HepG2 (cell line): Measurements from ENCODE around the gene COL5A2.

Source experiments
- EZH2 ChIP-seq: conservative IDR thresholded peaks from 2 replicates; pipeline ENCODE4 v1.6.1; 2012; ENCODE audit warnings: mild to moderate bottlenecking, low read depth, low read length, moderate library complexity
- MZF1 ChIP-seq: sonication (generic); formaldehyde crosslinking; IDR thresholded peaks from 2 replicates; pipeline ENCODE4 v1.8.1; 2023; ENCODE audit warnings: mild to moderate bottlenecking, missing genetic modification reagents, borderline replicate concordance
- PHB2 ChIP-seq: fragments of 450-650 bp; IDR thresholded peaks from 2 replicates; pipeline ENCODE4 v1.6.1; 2018; ENCODE audit not compliant: partially characterized antibody
- ZKSCAN1 ChIP-seq: fragments of 150-350 bp; IDR thresholded peaks from 2 replicates; pipeline ENCODE4 v1.6.1; 2014; ENCODE audit warnings: low read length
- ZSCAN30 ChIP-seq: sonication (generic); formaldehyde crosslinking; IDR thresholded peaks from 2 replicates; pipeline ENCODE4 v1.5.0; 2020; ENCODE audit warnings: mild to moderate bottlenecking, missing genetic modification reagents

DNA sequence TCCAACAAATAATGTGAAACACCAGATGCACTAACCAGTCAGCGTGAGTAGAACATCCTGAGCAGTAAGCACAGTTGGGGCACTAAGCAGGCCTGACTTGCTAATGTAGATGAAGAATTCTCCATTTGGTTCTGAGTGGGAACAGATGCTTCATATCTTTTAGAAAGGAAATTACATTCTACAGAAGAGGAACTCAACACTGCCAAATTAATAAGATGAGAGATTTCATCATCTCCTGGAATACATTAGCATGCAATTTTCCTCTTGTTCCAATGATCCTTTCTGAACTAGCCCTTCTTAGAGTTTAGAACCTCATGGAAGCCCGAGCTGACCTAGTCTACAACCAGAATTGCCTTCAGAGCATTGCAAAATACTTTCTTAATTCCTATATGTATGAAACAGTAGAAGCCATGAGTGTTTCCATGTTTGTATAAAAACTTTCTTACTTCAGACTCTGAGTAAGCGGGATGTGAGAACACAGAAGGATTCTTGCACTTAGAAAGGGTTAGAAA is 34.8 kb downstream of the COL5A2 start:
- no peak for TF ChIP-seq MZF1 (CRISPR knock-in tag)
- no peak for TF ChIP-seq ZKSCAN1
- TF ChIP-seq EZH2, result no peak
- TF ChIP-seq ZSCAN30 (CRISPR knock-in tag), result no peak
- no peak for TF ChIP-seq PHB2
